Measurements from ENCODE around the gene DPYSL4. TPM values are rescaled to one million over a fixed set of nuclear protein-coding genes. Genes with fewer than 3 reads are reported as not detected.
A peak's percentile ranks its signal among the peaks of the same experiment; 100 is the strongest.

Gene DPYSL4
- total and polyA plus RNA-seq, 12 donors, result 2.4 to 78.9 (median 30.6) TPM

GRCh38 chr10:132162021-132162531 is 24.7 kb upstream of the DPYSL4 start:
- Histone ChIP-seq H3K27me3 (no peaks in the 10 kb centered on the region), H3K4me1 (peaks cover 10 to 24% (median 20%) of the 10 kb centered on the region in 9 donors), H3K36me3 (no peaks in the 10 kb centered on the region), H3K9me3 (no peaks in the 10 kb centered on the region), H3K4me3 (no peak overlapping the region), H3K27ac (peak overlapping the region in 3 of 10 donors; percentile 26 to 52 (median 28))
- DNase-seq (no peak), ATAC-seq (peak in 7 of 8 donors; percentile 22 to 80 (median 62))
- WGBS, 2 donors, result 21 to 28% methylated on average over 12 of the region's 12 CpGs
- intact Hi-C loops (cut with DNase I), result no loop called here
- TF ChIP-seq, protein P1, sequence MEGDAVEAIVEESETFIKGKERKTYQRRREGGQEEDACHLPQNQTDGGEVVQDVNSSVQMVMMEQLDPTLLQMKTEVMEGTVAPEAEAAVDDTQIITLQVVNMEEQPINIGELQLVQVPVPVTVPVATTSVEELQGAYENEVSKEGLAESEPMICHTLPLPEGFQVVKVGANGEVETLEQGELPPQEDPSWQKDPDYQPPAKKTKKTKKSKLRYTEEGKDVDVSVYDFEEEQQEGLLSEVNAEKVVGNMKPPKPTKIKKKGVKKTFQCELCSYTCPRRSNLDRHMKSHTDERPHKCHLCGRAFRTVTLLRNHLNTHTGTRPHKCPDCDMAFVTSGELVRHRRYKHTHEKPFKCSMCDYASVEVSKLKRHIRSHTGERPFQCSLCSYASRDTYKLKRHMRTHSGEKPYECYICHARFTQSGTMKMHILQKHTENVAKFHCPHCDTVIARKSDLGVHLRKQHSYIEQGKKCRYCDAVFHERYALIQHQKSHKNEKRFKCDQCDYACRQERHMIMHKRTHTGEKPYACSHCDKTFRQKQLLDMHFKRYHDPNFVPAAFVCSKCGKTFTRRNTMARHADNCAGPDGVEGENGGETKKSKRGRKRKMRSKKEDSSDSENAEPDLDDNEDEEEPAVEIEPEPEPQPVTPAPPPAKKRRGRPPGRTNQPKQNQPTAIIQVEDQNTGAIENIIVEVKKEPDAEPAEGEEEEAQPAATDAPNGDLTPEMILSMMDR (IDR thresholded peaks at IDR 0.05), result no peak

GRCh38 chr10:132162590-132163277 is 24.0 kb upstream of the DPYSL4 start:
- TF ChIP-seq, protein P1 (IDR thresholded peaks at IDR 0.05), result no peak
- Histone ChIP-seq H3K4me3 (peak overlapping the region in 5 of 10 donors; percentile 8 to 25 (median 15)), H3K27ac (peak overlapping the region in 5 of 10 donors; percentile 21 to 52 (median 30)), H3K4me1 (peaks cover 10 to 24% (median 20%) of the 10 kb centered on the region in 9 donors), H3K27me3 (no peaks in the 10 kb centered on the region), H3K9me3 (no peaks in the 10 kb centered on the region), H3K36me3 (no peaks in the 10 kb centered on the region)
- intact Hi-C loops (cut with DNase I), result no loop called here
- WGBS, 2 donors, result 42 to 44% methylated on average over 10 of the region's 10 CpGs
- DNase-seq (peak; percentile 58 to 63), ATAC-seq (peak; percentile 41 to 88 (median 82))

DNA sequence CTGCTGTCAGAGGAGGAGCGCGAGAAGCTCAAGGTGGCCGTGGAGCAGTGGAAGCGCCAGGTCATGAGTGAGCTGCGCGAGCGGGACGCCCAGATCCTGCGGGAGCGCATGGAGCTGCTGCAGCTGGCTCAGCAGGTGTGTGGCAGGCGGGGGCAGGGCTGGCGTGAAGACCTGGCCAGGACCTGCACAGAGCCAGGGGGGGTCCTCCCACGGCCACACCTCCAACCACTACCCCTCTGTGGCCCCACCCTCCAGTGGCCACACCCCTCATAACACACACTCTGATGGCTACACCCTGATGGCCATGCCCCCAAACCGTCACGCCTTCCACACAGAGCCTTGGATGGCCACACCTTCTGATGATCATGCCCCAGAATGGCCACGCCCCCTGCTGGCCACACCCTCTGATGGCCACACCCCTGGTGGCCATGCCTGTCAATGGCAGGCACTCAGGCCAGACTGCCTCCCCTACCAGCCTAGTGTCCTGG is 23.4 kb upstream of the DPYSL4 start:
- peak; percentile 9 to 70 (median 60) for ATAC-seq
- peak overlapping the region in 5 of 10 donors; percentile 8 to 25 (median 15) for H3K4me3 ChIP-seq
- intact Hi-C loops (cut with DNase I), result no loop called here
- DNase-seq, result peak in 1 of 2 donors; percentile 36
- no peaks in the 10 kb centered on the region for H3K9me3 ChIP-seq
- no peaks in the 10 kb centered on the region for H3K27me3 ChIP-seq
- peaks cover 0 to 4% (median 0%) of the 10 kb centered on the region in 9 donors for H3K36me3 ChIP-seq
- WGBS, 2 donors, result 44 to 55% methylated on average over 12 to 16 of the region's 16 CpGs
- TF ChIP-seq, protein P1 (IDR thresholded peaks at IDR 0.05), result peak in 7 of 9 donors; percentile 8 to 42 (median 31)
- peak overlapping the region in 5 of 10 donors; percentile 21 to 52 (median 30) for H3K27ac ChIP-seq
- peaks cover 10 to 24% (median 20%) of the 10 kb centered on the region in 9 donors for H3K4me1 ChIP-seq

DNA sequence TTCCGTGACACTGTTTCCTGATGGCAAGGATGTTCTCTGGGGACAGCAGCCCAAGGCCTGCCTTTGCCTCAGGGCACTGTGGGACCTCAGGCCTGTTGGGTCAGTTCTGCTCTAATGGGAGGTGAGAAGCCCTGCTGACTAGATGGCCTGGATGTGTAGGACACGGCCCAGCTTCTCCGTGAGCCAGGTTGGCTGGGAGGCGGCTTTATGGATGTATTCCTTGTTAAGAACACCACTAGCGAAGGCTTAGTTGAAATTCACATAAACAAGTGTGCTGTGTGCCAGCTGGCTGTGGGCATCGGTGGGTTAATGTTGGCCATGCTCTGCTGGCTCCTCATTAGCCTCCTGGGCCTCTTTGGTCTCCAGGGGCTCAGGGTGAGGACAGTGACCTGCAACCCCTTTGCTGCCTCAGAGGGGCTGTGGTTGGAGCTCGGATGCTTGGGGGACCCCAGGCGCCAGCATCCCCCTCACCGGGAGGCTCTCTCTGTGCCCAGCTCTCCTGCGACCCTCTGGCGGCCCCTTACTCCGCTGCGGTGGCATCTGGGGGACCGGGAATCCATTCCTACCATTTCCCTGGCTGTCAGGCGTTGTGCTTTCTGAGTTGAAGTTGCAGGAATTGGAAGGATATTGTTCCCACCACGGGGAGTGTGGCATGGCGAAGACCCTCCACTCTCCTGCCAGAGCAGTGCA is 22.8 kb upstream of the DPYSL4 start:
- Histone ChIP-seq H3K4me1 (peaks cover 10 to 24% (median 20%) of the 10 kb centered on the region in 9 donors), H3K9me3 (no peaks in the 10 kb centered on the region), H3K4me3 (no peak overlapping the region), H3K27me3 (no peaks in the 10 kb centered on the region), H3K27ac (peak overlapping the region in 1 of 10 donors; percentile 30), H3K36me3 (peaks cover 0 to 11% (median 0%) of the 10 kb centered on the region in 9 donors)
- DNase-seq, result no peak
- TF ChIP-seq, protein P1 (IDR thresholded peaks at IDR 0.05), result peak in 1 of 9 donors; percentile 2
- intact Hi-C loops (cut with DNase I), result no loop called here
- 83 to 87% methylated on average over 17 of the region's 17 CpGs for WGBS, 2 donors
- no peak for ATAC-seq
